ENCODE results near the gene TTC3. TPM values are rescaled to one million over a fixed set of nuclear protein-coding genes. Genes with fewer than 3 reads are reported as not detected.

The TTC3 gene
- total RNA-seq, 1 experiment from 2014 or later = 29.0 TPM

GRCh38 chr21:37041706-37042271 lies 31.3 kb upstream of the TTC3 start:
- ChIA-PET POLR2A (no interaction called here), CTCF (interaction anchor here (0.8 to 2.0 kb wide), 2 partner anchors 32 to 65 kb away, joined by 3 to 10 read pairs; no protein-coding TSS in a partner anchor)
- no peak overlapping the region for H3K27ac Mint-ChIP-seq
- ATAC-seq (peak; percentile 43; the same call in 1 of the 2 replicates), DNase-seq (ENCODE audit: low spot score) (no peak)
- peaks cover 21% of the 10 kb centered on the region for H3K4me1 Mint-ChIP-seq
- no peak overlapping the region for H3K4me3 Mint-ChIP-seq
- H3K9me3 Mint-ChIP-seq = no peaks in the 10 kb centered on the region
- peaks cover 88% of the 10 kb centered on the region for H3K27me3 Mint-ChIP-seq (ENCODE audit: low read depth)
- no peaks in the 10 kb centered on the region for H3K36me3 Mint-ChIP-seq
- TF ChIP-seq NR2C2 (CRISPR knock-in tag; IDR thresholded peaks at IDR 0.05) = no peak
- TF ChIP-seq, protein P1, sequence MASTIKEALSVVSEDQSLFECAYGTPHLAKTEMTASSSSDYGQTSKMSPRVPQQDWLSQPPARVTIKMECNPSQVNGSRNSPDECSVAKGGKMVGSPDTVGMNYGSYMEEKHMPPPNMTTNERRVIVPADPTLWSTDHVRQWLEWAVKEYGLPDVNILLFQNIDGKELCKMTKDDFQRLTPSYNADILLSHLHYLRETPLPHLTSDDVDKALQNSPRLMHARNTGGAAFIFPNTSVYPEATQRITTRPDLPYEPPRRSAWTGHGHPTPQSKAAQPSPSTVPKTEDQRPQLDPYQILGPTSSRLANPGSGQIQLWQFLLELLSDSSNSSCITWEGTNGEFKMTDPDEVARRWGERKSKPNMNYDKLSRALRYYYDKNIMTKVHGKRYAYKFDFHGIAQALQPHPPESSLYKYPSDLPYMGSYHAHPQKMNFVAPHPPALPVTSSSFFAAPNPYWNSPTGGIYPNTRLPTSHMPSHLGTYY (CRISPR knock-in tag; IDR thresholded peaks at IDR 0.05) = no peak
- TF ChIP-seq ZNF416 (CRISPR knock-in tag; IDR thresholded peaks at IDR 0.05) = no peak
- TF ChIP-seq, protein P2, sequence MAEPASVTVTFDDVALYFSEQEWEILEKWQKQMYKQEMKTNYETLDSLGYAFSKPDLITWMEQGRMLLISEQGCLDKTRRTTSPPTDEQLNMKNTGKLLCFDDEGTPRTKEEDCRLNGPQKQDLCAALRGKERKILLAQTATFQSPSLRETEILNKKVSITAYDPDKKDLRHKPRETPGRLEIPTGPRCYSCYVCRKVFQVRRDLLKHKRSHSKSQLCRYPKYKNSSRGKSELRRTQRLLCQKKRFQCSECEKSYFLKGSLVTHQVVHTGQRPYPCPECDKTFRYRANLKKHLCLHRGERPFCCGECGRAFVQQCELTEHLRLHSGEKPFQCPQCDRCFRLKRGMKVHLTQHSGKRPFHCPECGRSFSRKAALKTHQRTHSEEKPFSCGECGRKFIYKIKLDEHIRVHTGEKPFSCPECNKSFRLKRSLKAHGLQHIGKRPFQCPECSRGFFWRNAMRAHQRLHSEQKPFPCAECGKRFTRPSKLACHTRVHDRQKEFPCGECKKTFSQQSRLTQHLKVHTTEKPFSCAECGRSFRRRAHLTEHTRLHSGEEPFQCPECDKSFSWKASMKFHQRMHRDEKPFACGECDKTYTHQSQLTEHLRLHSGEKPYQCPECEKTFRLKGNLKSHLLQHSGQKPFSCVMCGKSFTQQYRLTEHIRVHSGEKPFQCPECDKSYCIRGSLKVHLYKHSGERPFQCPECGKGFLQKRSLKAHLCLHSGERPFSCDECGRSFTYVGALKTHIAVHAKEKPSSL (CRISPR knock-in tag; conservative IDR thresholded peaks at IDR 0.05) = no peak
- TF ChIP-seq PRRX2 (CRISPR knock-in tag; IDR thresholded peaks at IDR 0.05) = no peak
- TF ChIP-seq TCF7 (CRISPR knock-in tag; IDR thresholded peaks at IDR 0.05; ENCODE audit: low read depth) = no peak
- TF ChIP-seq ATF1 (CRISPR knock-in tag; IDR thresholded peaks at IDR 0.05) = no peak
- no peak for TF ChIP-seq ZNF138 (CRISPR knock-in tag; conservative IDR thresholded peaks at IDR 0.05)
- no peak for TF ChIP-seq ATF6 (CRISPR knock-in tag; IDR thresholded peaks at IDR 0.05)

- H3K4me3 Mint-ChIP-seq = no peak overlapping the region
- H3K4me1 Mint-ChIP-seq = peaks cover 42% of the 10 kb centered on the region
- peaks cover 88% of the 10 kb centered on the region for H3K27me3 Mint-ChIP-seq (ENCODE audit: low read depth)
- TF ChIP-seq SMAD4 (CRISPR knock-in tag; IDR thresholded peaks at IDR 0.05) (no peak), MLX (CRISPR knock-in tag; IDR thresholded peaks at IDR 0.05) (no peak), PRDM15 (CRISPR knock-in tag; IDR thresholded peaks at IDR 0.05) (no peak), ZNF317 (CRISPR knock-in tag; IDR thresholded peaks at IDR 0.05; ENCODE audit: borderline replicate concordance, low read depth) (no peak), RELA (CRISPR knock-in tag; IDR thresholded peaks at IDR 0.05; ENCODE audit: borderline replicate concordance) (no peak)
- TF ChIP-seq, protein P3, sequence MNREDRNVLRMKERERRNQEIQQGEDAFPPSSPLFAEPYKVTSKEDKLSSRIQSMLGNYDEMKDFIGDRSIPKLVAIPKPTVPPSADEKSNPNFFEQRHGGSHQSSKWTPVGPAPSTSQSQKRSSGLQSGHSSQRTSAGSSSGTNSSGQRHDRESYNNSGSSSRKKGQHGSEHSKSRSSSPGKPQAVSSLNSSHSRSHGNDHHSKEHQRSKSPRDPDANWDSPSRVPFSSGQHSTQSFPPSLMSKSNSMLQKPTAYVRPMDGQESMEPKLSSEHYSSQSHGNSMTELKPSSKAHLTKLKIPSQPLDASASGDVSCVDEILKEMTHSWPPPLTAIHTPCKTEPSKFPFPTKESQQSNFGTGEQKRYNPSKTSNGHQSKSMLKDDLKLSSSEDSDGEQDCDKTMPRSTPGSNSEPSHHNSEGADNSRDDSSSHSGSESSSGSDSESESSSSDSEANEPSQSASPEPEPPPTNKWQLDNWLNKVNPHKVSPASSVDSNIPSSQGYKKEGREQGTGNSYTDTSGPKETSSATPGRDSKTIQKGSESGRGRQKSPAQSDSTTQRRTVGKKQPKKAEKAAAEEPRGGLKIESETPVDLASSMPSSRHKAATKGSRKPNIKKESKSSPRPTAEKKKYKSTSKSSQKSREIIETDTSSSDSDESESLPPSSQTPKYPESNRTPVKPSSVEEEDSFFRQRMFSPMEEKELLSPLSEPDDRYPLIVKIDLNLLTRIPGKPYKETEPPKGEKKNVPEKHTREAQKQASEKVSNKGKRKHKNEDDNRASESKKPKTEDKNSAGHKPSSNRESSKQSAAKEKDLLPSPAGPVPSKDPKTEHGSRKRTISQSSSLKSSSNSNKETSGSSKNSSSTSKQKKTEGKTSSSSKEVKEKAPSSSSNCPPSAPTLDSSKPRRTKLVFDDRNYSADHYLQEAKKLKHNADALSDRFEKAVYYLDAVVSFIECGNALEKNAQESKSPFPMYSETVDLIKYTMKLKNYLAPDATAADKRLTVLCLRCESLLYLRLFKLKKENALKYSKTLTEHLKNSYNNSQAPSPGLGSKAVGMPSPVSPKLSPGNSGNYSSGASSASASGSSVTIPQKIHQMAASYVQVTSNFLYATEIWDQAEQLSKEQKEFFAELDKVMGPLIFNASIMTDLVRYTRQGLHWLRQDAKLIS (CRISPR knock-in tag; IDR thresholded peaks at IDR 0.05; ENCODE audit: borderline replicate concordance) = no peak
- TF ChIP-seq, protein P4, sequence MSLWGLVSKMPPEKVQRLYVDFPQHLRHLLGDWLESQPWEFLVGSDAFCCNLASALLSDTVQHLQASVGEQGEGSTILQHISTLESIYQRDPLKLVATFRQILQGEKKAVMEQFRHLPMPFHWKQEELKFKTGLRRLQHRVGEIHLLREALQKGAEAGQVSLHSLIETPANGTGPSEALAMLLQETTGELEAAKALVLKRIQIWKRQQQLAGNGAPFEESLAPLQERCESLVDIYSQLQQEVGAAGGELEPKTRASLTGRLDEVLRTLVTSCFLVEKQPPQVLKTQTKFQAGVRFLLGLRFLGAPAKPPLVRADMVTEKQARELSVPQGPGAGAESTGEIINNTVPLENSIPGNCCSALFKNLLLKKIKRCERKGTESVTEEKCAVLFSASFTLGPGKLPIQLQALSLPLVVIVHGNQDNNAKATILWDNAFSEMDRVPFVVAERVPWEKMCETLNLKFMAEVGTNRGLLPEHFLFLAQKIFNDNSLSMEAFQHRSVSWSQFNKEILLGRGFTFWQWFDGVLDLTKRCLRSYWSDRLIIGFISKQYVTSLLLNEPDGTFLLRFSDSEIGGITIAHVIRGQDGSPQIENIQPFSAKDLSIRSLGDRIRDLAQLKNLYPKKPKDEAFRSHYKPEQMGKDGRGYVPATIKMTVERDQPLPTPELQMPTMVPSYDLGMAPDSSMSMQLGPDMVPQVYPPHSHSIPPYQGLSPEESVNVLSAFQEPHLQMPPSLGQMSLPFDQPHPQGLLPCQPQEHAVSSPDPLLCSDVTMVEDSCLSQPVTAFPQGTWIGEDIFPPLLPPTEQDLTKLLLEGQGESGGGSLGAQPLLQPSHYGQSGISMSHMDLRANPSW (CRISPR knock-in tag; conservative IDR thresholded peaks at IDR 0.05; ENCODE audit: low read depth) = no peak
- no peaks in the 10 kb centered on the region for H3K9me3 Mint-ChIP-seq
- POLR2A ChIA-PET = no interaction called here
- DNase-seq (ENCODE audit: low spot score) (no peak), ATAC-seq (no peak)
- CTCF ChIA-PET = interaction anchor here (0.5 kb wide), 1 partner anchor 136 kb away, joined by 4 read pairs; no protein-coding TSS in a partner anchor
- no peak overlapping the region for H3K27ac Mint-ChIP-seq
- no peaks in the 10 kb centered on the region for H3K36me3 Mint-ChIP-seq
These were observed 29.2 kb upstream of the TTC3 start for GRCh38 chr21:37043818-37044217.

All from WTC11 (cell line).